Upper lobe of left lung (tissue), 6 donors: Measurements from ENCODE around the gene DTL. TPM values are rescaled to one million over a fixed set of nuclear protein-coding genes. Genes with fewer than 3 reads are reported as not detected.

Source experiments
- ATAC-seq, 2 donors: fragments of 200-7000 bp; cut with Tn5 transposase; one replicate each; pipeline ENCODE4 v1.9.1; 2022; ENCODE audit warnings: mild to moderate bottlenecking in 2 of 2, moderate library complexity in 2 of 2; ENCODE audit not compliant: low FRiP score in 2 of 2
- DNase-seq, 2 donors: peaks; one replicate each; pipeline ENCODE4 v3.0.0-alpha.2; 2019 to 2020
- H3K27ac ChIP-seq, 4 donors: fragments of 200-600 bp; sonication (generic); one replicate each; pipeline ENCODE4 v1.5.1; 2016 to 2019
- H3K27me3 ChIP-seq, 4 donors: fragments of 200-600 bp; sonication (generic); one replicate each; pipeline ENCODE4 v1.5.1; 2017 to 2019
- H3K36me3 ChIP-seq, 4 donors: fragments of 200-600 bp; sonication (generic); one replicate each; pipeline ENCODE4 v1.5.1; 2016 to 2019
- H3K4me1 ChIP-seq, 4 donors: fragments of 200-600 bp; sonication (generic); one replicate each; pipeline ENCODE4 v1.5.1; 2018 to 2019
- H3K4me3 ChIP-seq, 4 donors: fragments of 200-600 bp; sonication (generic); one replicate each; pipeline ENCODE4 v1.5.1; 2017 to 2019; ENCODE audit warnings: mild to moderate bottlenecking in 2 of 4, moderate library complexity in 1 of 4
- H3K9me3 ChIP-seq, 4 donors: fragments of 200-600 bp; sonication (generic); one replicate each; pipeline ENCODE4 v1.5.1; 2018 to 2019
- EP300 ChIP-seq, 4 donors: sonication (generic); formaldehyde crosslinking; IDR thresholded peaks; one replicate each; pipeline ENCODE4 v1.5.1; 2017; ENCODE audit warnings: antibody characterized with exemption in 4 of 4, control low read depth in 2 of 4
- POLR2A ChIP-seq, 4 donors: fragments of 450-650 bp; IDR thresholded peaks; one replicate each; pipeline ENCODE4 v1.5.1; 2016 to 2017; ENCODE audit warnings: antibody characterized with exemption in 4 of 4, mild to moderate bottlenecking in 2 of 4
- POLR2AphosphoS5 ChIP-seq, 2 donors: sonication (generic); formaldehyde crosslinking; IDR thresholded peaks; one replicate each; pipeline ENCODE4 v1.5.1; 2017; ENCODE audit warnings: antibody characterized with exemption in 2 of 2
- WGBS, 2 donors: methylation state at CpG; one replicate each; pipeline ENCODE4 v1.1.5; 2017 to 2018; 5-methylcytosine and 5-hydroxymethylcytosine counted together
- total RNA-seq, 6 donors: library from RNA; depleted of rRNA in 4 of 6; stranded (reverse); fragments of >200 nt in 4 of 6; gene quantifications; one replicate each; pipeline versions ENCODE4 v1.1.0 to v1.2.1, GENCODE V29; 2016 to 2021
- TF ChIP-seq, protein P1 (sequence below), 6 experiments: fragments of 450-650 bp in 4 of 6; fragments of 200-600 bp in 2 of 6; sonication (generic) in 2 of 6; IDR thresholded peaks; one replicate each; pipeline ENCODE4 v1.5.1; 2016 to 2019; ENCODE audit warnings: antibody characterized with exemption in 6 of 6
- donor health status: DM: no; HTN: no; CAD: no; lungs with moderate emphysema.
- donor health status: DM: no; HTN: yes; CAD: no; lungs with severe emphysema.

The DTL gene
- total RNA-seq, 6 donors from 2014 or later, result 0.92 to 5.9 (median 2.2) TPM

- no peaks in the 10 kb centered on the region for H3K27me3 ChIP-seq
- no peaks in the 10 kb centered on the region for H3K9me3 ChIP-seq
- no peak overlapping the region for H3K4me3 ChIP-seq
- TF ChIP-seq EP300 (IDR thresholded peaks at IDR 0.05) (no peak), POLR2AphosphoS5 (IDR thresholded peaks at IDR 0.05) (no peak), POLR2A (IDR thresholded peaks at IDR 0.05) (no peak)
- TF ChIP-seq, protein P1, sequence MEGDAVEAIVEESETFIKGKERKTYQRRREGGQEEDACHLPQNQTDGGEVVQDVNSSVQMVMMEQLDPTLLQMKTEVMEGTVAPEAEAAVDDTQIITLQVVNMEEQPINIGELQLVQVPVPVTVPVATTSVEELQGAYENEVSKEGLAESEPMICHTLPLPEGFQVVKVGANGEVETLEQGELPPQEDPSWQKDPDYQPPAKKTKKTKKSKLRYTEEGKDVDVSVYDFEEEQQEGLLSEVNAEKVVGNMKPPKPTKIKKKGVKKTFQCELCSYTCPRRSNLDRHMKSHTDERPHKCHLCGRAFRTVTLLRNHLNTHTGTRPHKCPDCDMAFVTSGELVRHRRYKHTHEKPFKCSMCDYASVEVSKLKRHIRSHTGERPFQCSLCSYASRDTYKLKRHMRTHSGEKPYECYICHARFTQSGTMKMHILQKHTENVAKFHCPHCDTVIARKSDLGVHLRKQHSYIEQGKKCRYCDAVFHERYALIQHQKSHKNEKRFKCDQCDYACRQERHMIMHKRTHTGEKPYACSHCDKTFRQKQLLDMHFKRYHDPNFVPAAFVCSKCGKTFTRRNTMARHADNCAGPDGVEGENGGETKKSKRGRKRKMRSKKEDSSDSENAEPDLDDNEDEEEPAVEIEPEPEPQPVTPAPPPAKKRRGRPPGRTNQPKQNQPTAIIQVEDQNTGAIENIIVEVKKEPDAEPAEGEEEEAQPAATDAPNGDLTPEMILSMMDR (IDR thresholded peaks at IDR 0.05), result no peak
- ATAC-seq (no peak), DNase-seq (no peak)
- H3K27ac ChIP-seq, result no peak overlapping the region
- H3K36me3 ChIP-seq, result no peaks in the 10 kb centered on the region
- 93 to 100% methylated on average over 2 of the region's 2 CpGs for WGBS, 2 donors
- peaks cover 0 to 11% (median 5%) of the 10 kb centered on the region in 4 donors for H3K4me1 ChIP-seq
Observed at GRCh38 chr1:212101735-212102134, 66.2 kb downstream of the DTL start.

- Histone ChIP-seq H3K9me3 (no peaks in the 10 kb centered on the region), H3K4me1 (peaks cover 0 to 22% (median 15%) of the 10 kb centered on the region in 4 donors), H3K36me3 (no peaks in the 10 kb centered on the region), H3K27me3 (no peaks in the 10 kb centered on the region), H3K4me3 (no peak overlapping the region), H3K27ac (peak overlapping the region in 2 of 4 donors; percentile 2 to 49)
- ATAC-seq, result peak in 1 of 2 donors; percentile 29
- TF ChIP-seq, protein P1 (IDR thresholded peaks at IDR 0.05), result no peak
- TF ChIP-seq EP300 (IDR thresholded peaks at IDR 0.05), result no peak
- TF ChIP-seq POLR2AphosphoS5 (IDR thresholded peaks at IDR 0.05), result no peak
- no peak for TF ChIP-seq POLR2A (IDR thresholded peaks at IDR 0.05)
- DNase-seq, result no peak
- 37 to 53% methylated on average over 3 of the region's 3 CpGs for WGBS, 2 donors
Observed at GRCh38 chr1:212104586-212105325, 69.2 kb downstream of the DTL start.

GRCh38 chr1:212106286-212106792, 70.8 kb downstream of the DTL start:
- Histone ChIP-seq H3K9me3 (no peaks in the 10 kb centered on the region), H3K4me3 (no peak overlapping the region), H3K27me3 (no peaks in the 10 kb centered on the region), H3K27ac (peak overlapping the region in 1 of 4 donors; percentile 11), H3K36me3 (no peaks in the 10 kb centered on the region), H3K4me1 (peaks cover 0 to 34% (median 27%) of the 10 kb centered on the region in 4 donors)
- WGBS, 2 donors, result 55 to 78% methylated on average over 1 of the region's 1 CpG
- TF ChIP-seq POLR2A (IDR thresholded peaks at IDR 0.05) (no peak), EP300 (IDR thresholded peaks at IDR 0.05) (no peak), POLR2AphosphoS5 (IDR thresholded peaks at IDR 0.05) (no peak)
- TF ChIP-seq, protein P1 (IDR thresholded peaks at IDR 0.05), result no peak
- ATAC-seq (no peak), DNase-seq (no peak)

GRCh38 chr1:212107481-212107880, 71.9 kb downstream of the DTL start:
- WGBS, 2 donors, result 59 to 77% methylated on average over 3 of the region's 3 CpGs
- DNase-seq (no peak), ATAC-seq (no peak)
- Histone ChIP-seq H3K4me1 (peaks cover 0 to 34% (median 27%) of the 10 kb centered on the region in 4 donors), H3K27ac (peak overlapping the region in 1 of 4 donors; percentile 67), H3K4me3 (no peak overlapping the region), H3K36me3 (no peaks in the 10 kb centered on the region), H3K9me3 (no peaks in the 10 kb centered on the region), H3K27me3 (no peaks in the 10 kb centered on the region)
- TF ChIP-seq EP300 (IDR thresholded peaks at IDR 0.05), result no peak
- no peak for TF ChIP-seq POLR2A (IDR thresholded peaks at IDR 0.05)
- TF ChIP-seq, protein P1 (IDR thresholded peaks at IDR 0.05), result no peak
- no peak for TF ChIP-seq POLR2AphosphoS5 (IDR thresholded peaks at IDR 0.05)
